ENCODE data around the gene PRSS56. TPM values are rescaled to one million over a fixed set of nuclear protein-coding genes. Genes with fewer than 3 reads are reported as not detected.

Gene PRSS56
- total RNA-seq, 2 donors from 2014 or later, result not detected

GRCh38 chr2:232483311-232483922 lies 36.8 kb upstream of the PRSS56 start:
- ATAC-seq, result no peak
- H3K9me3 ChIP-seq (ENCODE audit: control insufficient read depth, low read length, poor library complexity, severe bottlenecking), result no peaks in the 10 kb centered on the region
- H3K27ac Mint-ChIP-seq, result no peak overlapping the region
- H3K4me1 Mint-ChIP-seq, result peaks cover 4% of the 10 kb centered on the region
- no peak overlapping the region for H3K4me3 Mint-ChIP-seq
- H3K36me3 Mint-ChIP-seq (ENCODE audit: low read depth), result no peaks in the 10 kb centered on the region
- peaks cover 43% of the 10 kb centered on the region for H3K27me3 Mint-ChIP-seq
- peak in 1 of 3 donors; percentile 2 for DNase-seq

GRCh38 chr2:232483923-232484627 lies 36.1 kb upstream of the PRSS56 start:
- Mint-ChIP-seq H3K36me3 (ENCODE audit: low read depth) (peaks cover 2% of the 10 kb centered on the region), H3K27me3 (peaks cover 49% of the 10 kb centered on the region), H3K27ac (no peak overlapping the region), H3K4me3 (no peak overlapping the region), H3K4me1 (peaks cover 8% of the 10 kb centered on the region)
- DNase-seq (peak in 1 of 3 donors; percentile 8), ATAC-seq (no peak)
- no peaks in the 10 kb centered on the region for H3K9me3 ChIP-seq (ENCODE audit: control insufficient read depth, low read length, poor library complexity, severe bottlenecking)

GRCh38 chr2:232484628-232485347 lies 35.4 kb upstream of the PRSS56 start:
- no peaks in the 10 kb centered on the region for H3K9me3 ChIP-seq (ENCODE audit: control insufficient read depth, low read length, poor library complexity, severe bottlenecking)
- Mint-ChIP-seq H3K4me3 (peak overlapping the region; percentile 78), H3K27ac (no peak overlapping the region), H3K4me1 (peaks cover 6% of the 10 kb centered on the region), H3K36me3 (ENCODE audit: low read depth) (peaks cover 4% of the 10 kb centered on the region), H3K27me3 (peaks cover 50% of the 10 kb centered on the region)
- ATAC-seq, result no peak
- peak in 1 of 3 donors; percentile 2 for DNase-seq

- Mint-ChIP-seq H3K27ac (no peak overlapping the region), H3K27me3 (peaks cover 56% of the 10 kb centered on the region), H3K4me3 (peak overlapping the region; percentile 78)
Measured at GRCh38 chr2:232485348-232485756, 34.8 kb upstream of the PRSS56 start.

GRCh38 chr2:232485757-232486557 lies 34.2 kb upstream of the PRSS56 start:
- no peak for DNase-seq
- Mint-ChIP-seq H3K36me3 (ENCODE audit: low read depth) (peaks cover 4% of the 10 kb centered on the region), H3K27me3 (peaks cover 55% of the 10 kb centered on the region)

More at GRCh38 chr2:232485348-232485756, 34.8 kb upstream of the PRSS56 start:
- DNase-seq (no peak), ATAC-seq (no peak)
- no peaks in the 10 kb centered on the region for H3K9me3 ChIP-seq (ENCODE audit: control insufficient read depth, low read length, poor library complexity, severe bottlenecking)
- peaks cover 4% of the 10 kb centered on the region for H3K36me3 Mint-ChIP-seq (ENCODE audit: low read depth)
- H3K4me1 Mint-ChIP-seq, result peaks cover 6% of the 10 kb centered on the region

GRCh38 chr2:232486558-232487384 lies 33.4 kb upstream of the PRSS56 start:
- H3K4me3 Mint-ChIP-seq, result no peak overlapping the region

More at GRCh38 chr2:232485757-232486557, 34.2 kb upstream of the PRSS56 start:
- Mint-ChIP-seq H3K4me1 (peaks cover 6% of the 10 kb centered on the region), H3K4me3 (no peak overlapping the region), H3K27ac (no peak overlapping the region)
- H3K9me3 ChIP-seq (ENCODE audit: control insufficient read depth, low read length, poor library complexity, severe bottlenecking), result no peaks in the 10 kb centered on the region
- no peak for ATAC-seq

GRCh38 chr2:232487385-232488096 lies 32.6 kb upstream of the PRSS56 start, which contains the start of gene ECEL1:
Gene ECEL1 (minus strand): TSS chr2:232487834. CDS start chr2:232486653, 1,181 bp downstream.
- no peak for ATAC-seq
- Mint-ChIP-seq H3K27ac (no peak within 1 kb of the TSS), H3K4me1 (peaks cover 8% of the 10 kb centered on the region), H3K36me3 (ENCODE audit: low read depth) (peaks cover 6% of the 10 kb centered on the region), H3K4me3 (peak within 1 kb of the TSS; percentile 83), H3K27me3 (peaks cover 62% of the 10 kb centered on the region)
- peak in 1 of 3 donors; percentile 5 for DNase-seq
- no peaks in the 10 kb centered on the region for H3K9me3 ChIP-seq (ENCODE audit: control insufficient read depth, low read length, poor library complexity, severe bottlenecking)

More at GRCh38 chr2:232486558-232487384, 33.4 kb upstream of the PRSS56 start:
- H3K9me3 ChIP-seq (ENCODE audit: control insufficient read depth, low read length, poor library complexity, severe bottlenecking), result no peaks in the 10 kb centered on the region
- Mint-ChIP-seq H3K27me3 (peaks cover 57% of the 10 kb centered on the region), H3K4me1 (peaks cover 6% of the 10 kb centered on the region), H3K36me3 (ENCODE audit: low read depth) (peaks cover 6% of the 10 kb centered on the region), H3K27ac (no peak overlapping the region)
- peak in 1 of 3 donors; percentile 2 for DNase-seq
- ATAC-seq, result no peak

GRCh38 chr2:232488097-232488711 lies 32.0 kb upstream of the PRSS56 start:
- no peaks in the 10 kb centered on the region for H3K9me3 ChIP-seq (ENCODE audit: control insufficient read depth, low read length, poor library complexity, severe bottlenecking)
- ATAC-seq, result no peak
- Mint-ChIP-seq H3K27me3 (peaks cover 65% of the 10 kb centered on the region), H3K4me1 (peaks cover 9% of the 10 kb centered on the region), H3K36me3 (ENCODE audit: low read depth) (peaks cover 6% of the 10 kb centered on the region), H3K27ac (no peak overlapping the region), H3K4me3 (peak overlapping the region; percentile 83)
- peak in 1 of 3 donors; percentile 6 for DNase-seq

GRCh38 chr2:232488721-232489300 lies 31.4 kb upstream of the PRSS56 start:
- H3K27me3 Mint-ChIP-seq, result peaks cover 66% of the 10 kb centered on the region
- H3K27ac Mint-ChIP-seq, result no peak overlapping the region
- DNase-seq, result no peak
- no peak for ATAC-seq
- H3K9me3 ChIP-seq (ENCODE audit: control insufficient read depth, low read length, poor library complexity, severe bottlenecking), result no peaks in the 10 kb centered on the region
- peak overlapping the region; percentile 83 for H3K4me3 Mint-ChIP-seq
- peaks cover 9% of the 10 kb centered on the region for H3K4me1 Mint-ChIP-seq
- peaks cover 6% of the 10 kb centered on the region for H3K36me3 Mint-ChIP-seq (ENCODE audit: low read depth)

GRCh38 chr2:232489516-232490220 lies 30.5 kb upstream of the PRSS56 start:
- H3K4me1 Mint-ChIP-seq, result peaks cover 9% of the 10 kb centered on the region
- H3K27me3 Mint-ChIP-seq, result peaks cover 57% of the 10 kb centered on the region
- no peak overlapping the region for H3K27ac Mint-ChIP-seq
- H3K9me3 ChIP-seq (ENCODE audit: control insufficient read depth, low read length, poor library complexity, severe bottlenecking), result no peaks in the 10 kb centered on the region
- ATAC-seq (no peak), DNase-seq (peak in 1 of 3 donors; percentile 4)
- H3K4me3 Mint-ChIP-seq, result no peak overlapping the region
- H3K36me3 Mint-ChIP-seq (ENCODE audit: low read depth), result peaks cover 6% of the 10 kb centered on the region
